SK-MEL-5 (cell line): ENCODE results near the gene PCID2. TPM values are rescaled to one million over a fixed set of nuclear protein-coding genes. Genes with fewer than 3 reads are reported as not detected.

Source experiments
- small RNA-seq, 2 experiments: library from RNA; depleted of rRNA; stranded (forward); fragments of <200 nt; gene quantifications; one replicate each; pipeline ENCODE3, GENCODE V24; 2014
- total RNA-seq: library from RNA; depleted of rRNA; stranded (reverse); fragments of >200 nt; shearing (Covaris generic); gene quantifications from 2 replicates; pipeline ENCODE4 v1.2.3, GENCODE V29; 2014; rRNA removed

Gene PCID2
- total RNA-seq, 1 experiment from 2014 or later = 93.4 TPM

Small RNA genes within 50 kb of the gene (small RNA-seq; reads per million reads assigned to genes)
- 0 reads per million in 2 experiments for gene AL137002.1

Other genes with a start within 250 kb of the PCID2 start
- gene MCF2L, start 239.5 kb downstream of the PCID2 start, total RNA-seq = 8.9 and 10.8 TPM in 2 replicates
- not detected in 2 replicates for gene F7, start 102.9 kb downstream of the PCID2 start, total RNA-seq
- not detected in 2 replicates for gene F10, start 85.9 kb downstream of the PCID2 start, total RNA-seq
- not detected in 2 replicates for gene PROZ, start 50.0 kb downstream of the PCID2 start, total RNA-seq
- gene CUL4A, start 944 bp upstream of the PCID2 start, total RNA-seq = 157 and 173 TPM in 2 replicates
- 264 and 275 TPM in 2 replicates for gene LAMP1, start 88.6 kb upstream of the PCID2 start, total RNA-seq
- 3.2 and 4.9 TPM in 2 replicates for gene GRTP1, start 155.5 kb upstream of the PCID2 start, total RNA-seq
- 0.53 and 0.80 TPM in 2 replicates for gene ADPRHL1, start 244.8 kb upstream of the PCID2 start, total RNA-seq